Activated naive CD8-positive, alpha-beta T cell (primary cell): ENCODE measurements around the gene ALPI.

Experiments used
- H3K27ac Mint-ChIP-seq: one replicate; pipeline ENCODE4 v1.8.0; 2021; ENCODE audit warnings: mixed read lengths
- H3K27me3 Mint-ChIP-seq: one replicate; pipeline ENCODE4 v1.8.0; 2021; ENCODE audit warnings: mixed read lengths
- H3K36me3 Mint-ChIP-seq: one replicate; pipeline ENCODE4 v1.8.0; 2021; ENCODE audit warnings: mixed read lengths
- H3K4me1 Mint-ChIP-seq: one replicate; pipeline ENCODE4 v1.8.0; 2021; ENCODE audit warnings: low read depth, mixed read lengths
- H3K4me3 Mint-ChIP-seq: one replicate; pipeline ENCODE4 v1.8.0; 2021; ENCODE audit warnings: mild to moderate bottlenecking, mixed read lengths
- H3K9me3 Mint-ChIP-seq: one replicate; pipeline ENCODE4 v1.8.0; 2021; ENCODE audit warnings: low read depth, mixed read lengths

The ALPI gene

DNA sequence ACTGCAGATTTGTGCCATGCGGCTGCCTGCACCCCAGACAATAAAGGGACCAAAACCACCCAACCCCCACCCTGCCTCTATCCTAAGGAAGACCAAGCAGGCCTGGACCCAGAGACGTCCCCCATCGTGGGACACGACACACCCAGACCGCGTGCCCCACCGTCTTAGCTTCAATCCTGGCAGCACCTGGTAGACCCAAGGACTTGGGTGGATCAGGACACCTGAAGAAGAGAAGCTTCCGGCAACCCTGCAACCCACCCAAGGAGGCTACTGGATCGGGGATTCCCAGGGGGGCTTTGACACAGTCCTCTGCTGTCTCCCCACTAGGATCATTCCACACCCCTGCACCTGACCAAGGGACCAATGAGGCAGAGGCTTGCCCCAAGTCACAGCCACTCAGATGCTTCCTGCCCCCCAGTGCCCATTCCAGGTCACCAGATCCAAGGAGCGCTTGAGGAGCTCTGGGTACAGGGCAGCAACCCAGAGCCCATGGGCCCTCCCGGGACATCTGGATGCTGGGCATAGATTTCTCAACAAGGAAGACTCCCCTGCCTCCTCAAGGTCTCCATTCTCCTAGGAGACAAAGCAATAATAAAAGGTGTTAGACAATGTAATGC, 3.6 kb downstream of the ALPI start:
- Mint-ChIP-seq H3K9me3 (peaks cover 3% of the 10 kb centered on the region), H3K4me3 (no peak overlapping the region), H3K27me3 (peaks cover 8% of the 10 kb centered on the region), H3K27ac (no peak overlapping the region), H3K4me1 (no peaks in the 10 kb centered on the region), H3K36me3 (no peaks in the 10 kb centered on the region)

DNA sequence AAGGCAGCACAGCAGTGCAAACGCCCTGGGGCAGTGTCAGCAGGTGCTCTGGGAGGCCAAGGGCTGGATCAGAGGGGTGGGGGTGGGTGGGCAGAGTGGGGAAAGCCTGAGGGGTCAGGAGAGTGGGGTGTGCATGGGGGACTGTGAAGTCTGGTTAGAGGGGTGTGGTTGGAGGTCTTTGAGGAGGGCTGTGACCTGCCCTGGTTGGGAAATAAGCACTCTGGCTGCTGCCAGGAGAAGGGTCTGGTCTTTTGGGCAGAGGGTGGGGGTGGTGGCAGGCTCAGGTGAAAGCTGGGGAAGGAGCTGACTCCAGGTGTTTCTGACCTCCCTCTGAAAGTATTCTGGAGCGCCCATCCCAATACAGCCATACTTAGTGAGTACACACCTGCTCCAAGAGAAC, 4.2 kb downstream of the ALPI start:
- no peaks in the 10 kb centered on the region for H3K4me1 Mint-ChIP-seq
- H3K27ac Mint-ChIP-seq, result no peak overlapping the region
- peaks cover 8% of the 10 kb centered on the region for H3K27me3 Mint-ChIP-seq
- no peaks in the 10 kb centered on the region for H3K36me3 Mint-ChIP-seq
- peaks cover 3% of the 10 kb centered on the region for H3K9me3 Mint-ChIP-seq
- no peak overlapping the region for H3K4me3 Mint-ChIP-seq

DNA sequence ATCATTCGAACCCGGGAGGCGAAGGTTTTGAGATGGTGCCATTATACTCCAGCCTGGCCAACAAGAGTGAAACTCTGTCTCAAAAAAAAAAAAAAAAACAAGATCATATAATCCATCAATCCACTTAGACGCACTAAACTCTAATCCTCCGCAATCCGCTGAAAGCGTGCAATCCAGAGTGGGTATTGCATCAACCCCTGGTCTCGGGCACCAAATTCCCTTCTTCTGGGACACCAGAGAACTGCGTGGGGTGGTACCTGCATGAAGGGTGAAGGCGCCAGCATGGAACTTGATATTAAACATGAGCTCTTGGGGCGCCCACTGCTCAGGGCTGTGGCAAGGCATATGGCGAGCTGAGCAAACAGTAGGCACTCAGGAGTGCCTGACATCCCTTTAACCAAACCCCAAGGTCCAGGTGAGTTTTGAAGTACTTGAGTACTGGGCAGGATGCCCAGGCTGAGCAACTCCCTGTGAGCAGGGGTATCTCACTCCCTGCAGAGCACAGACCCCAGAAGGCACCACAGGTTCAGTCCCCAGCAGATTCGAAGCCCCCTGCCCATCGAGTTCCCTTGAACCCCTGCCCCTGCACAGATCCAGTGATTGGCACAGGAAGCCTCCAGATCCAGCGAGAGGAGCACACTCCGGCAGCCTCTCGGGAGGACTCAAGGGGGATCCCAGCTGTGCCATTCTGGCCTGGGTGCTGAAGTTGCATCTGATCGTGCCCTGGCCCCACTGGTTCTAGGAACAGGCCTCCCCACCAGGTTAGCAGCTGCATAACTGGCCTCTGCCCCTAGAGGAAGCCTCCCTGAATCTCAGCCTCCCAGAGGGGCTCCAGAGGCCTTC, 8.0 kb downstream of the ALPI start:
- H3K27me3 Mint-ChIP-seq, result peaks cover 6% of the 10 kb centered on the region
- no peaks in the 10 kb centered on the region for H3K36me3 Mint-ChIP-seq
- H3K4me3 Mint-ChIP-seq, result no peak overlapping the region
- peaks cover 3% of the 10 kb centered on the region for H3K9me3 Mint-ChIP-seq
- no peaks in the 10 kb centered on the region for H3K4me1 Mint-ChIP-seq
- no peak overlapping the region for H3K27ac Mint-ChIP-seq

DNA sequence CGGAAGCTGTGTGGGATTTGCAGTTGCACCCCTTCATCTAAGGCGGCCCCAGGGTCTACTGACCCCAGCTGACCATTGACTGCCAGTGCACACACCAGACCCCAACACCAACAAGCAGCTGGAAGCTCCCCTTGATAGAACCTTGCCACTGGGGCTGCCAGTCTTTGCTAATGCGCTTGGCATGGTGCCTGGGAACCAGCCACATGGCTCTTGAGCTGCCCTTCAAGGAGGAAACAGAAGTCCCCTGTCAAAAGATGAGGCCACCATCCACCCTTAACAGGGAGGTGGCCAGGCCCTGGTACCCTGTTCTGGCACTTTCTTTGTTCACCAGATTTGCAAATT, 8.6 kb downstream of the ALPI start:
- H3K9me3 Mint-ChIP-seq, result peaks cover 3% of the 10 kb centered on the region
- H3K4me1 Mint-ChIP-seq, result no peaks in the 10 kb centered on the region
- H3K27ac Mint-ChIP-seq, result no peak overlapping the region
- H3K27me3 Mint-ChIP-seq, result peaks cover 4% of the 10 kb centered on the region
- H3K4me3 Mint-ChIP-seq, result no peak overlapping the region
- H3K36me3 Mint-ChIP-seq, result no peaks in the 10 kb centered on the region

DNA sequence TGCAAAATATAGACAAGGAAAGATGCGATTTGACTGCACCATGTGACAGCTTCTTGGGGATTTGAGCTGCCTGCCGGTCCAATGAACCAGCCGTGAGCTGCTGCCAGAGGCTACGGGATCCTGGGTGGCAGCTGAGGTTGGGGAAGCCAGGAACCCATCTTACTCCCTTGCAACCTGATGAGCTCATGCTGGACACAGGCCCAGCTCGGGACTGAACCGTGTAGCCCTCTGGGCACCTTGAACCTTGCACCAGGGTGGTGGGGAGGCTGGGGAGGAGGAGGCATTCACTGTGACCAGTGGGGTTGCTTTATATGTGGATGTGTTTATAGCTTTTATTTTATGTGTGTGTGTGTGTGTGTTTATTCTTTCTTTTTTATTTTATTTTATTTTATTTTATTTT, 9.1 kb downstream of the ALPI start:
- H3K4me1 Mint-ChIP-seq, result no peaks in the 10 kb centered on the region
- no peak overlapping the region for H3K4me3 Mint-ChIP-seq

DNA sequence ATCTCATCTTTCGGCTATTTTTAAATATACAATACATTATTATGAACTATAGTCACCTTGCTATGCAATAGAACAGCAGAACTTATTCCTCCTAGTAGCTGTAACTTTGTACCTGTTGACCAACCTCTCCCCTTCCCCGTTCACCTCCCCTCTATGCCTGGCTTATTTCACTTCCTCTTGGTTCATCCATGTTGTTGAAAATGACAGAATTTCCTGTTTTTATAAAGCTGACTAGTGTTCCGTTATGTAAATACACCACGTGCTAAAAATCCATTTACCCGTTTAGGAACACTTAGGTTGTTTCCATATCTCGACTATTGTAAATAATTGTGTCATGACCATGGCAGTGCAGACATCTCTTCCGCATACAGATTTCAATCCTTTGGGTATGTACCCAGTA, 10.3 kb downstream of the ALPI start:
- H3K9me3 Mint-ChIP-seq, result peaks cover 4% of the 10 kb centered on the region
- no peaks in the 10 kb centered on the region for H3K36me3 Mint-ChIP-seq
- H3K4me3 Mint-ChIP-seq, result no peak overlapping the region
- peaks cover 4% of the 10 kb centered on the region for H3K27me3 Mint-ChIP-seq
- H3K4me1 Mint-ChIP-seq, result no peaks in the 10 kb centered on the region
- H3K27ac Mint-ChIP-seq, result no peak overlapping the region

More for the DNA sequence above, 9.1 kb downstream of the ALPI start:
- H3K27me3 Mint-ChIP-seq, result peaks cover 4% of the 10 kb centered on the region
- no peaks in the 10 kb centered on the region for H3K36me3 Mint-ChIP-seq
- peaks cover 3% of the 10 kb centered on the region for H3K9me3 Mint-ChIP-seq
- H3K27ac Mint-ChIP-seq, result no peak overlapping the region

DNA sequence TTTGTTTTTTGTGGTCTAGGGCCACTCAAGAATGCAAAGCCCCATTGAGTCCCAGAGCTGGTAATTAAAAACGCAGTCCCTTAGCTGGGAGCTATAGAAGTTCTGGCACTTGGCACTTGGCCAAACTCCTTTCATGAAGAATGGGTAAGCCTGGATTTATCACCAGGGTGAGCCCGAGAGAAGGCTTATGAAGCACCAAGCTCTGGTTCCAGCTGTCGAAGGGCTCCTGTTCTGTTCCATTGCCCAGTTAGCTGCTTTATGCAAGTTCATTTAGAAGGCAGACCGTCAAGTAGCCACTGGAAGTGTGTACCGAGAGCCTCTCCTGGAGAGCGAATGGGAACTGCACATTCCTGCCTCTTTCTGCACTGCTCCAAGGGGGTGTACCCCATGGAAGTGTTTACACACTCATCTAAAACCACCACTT, 17.5 kb downstream of the ALPI start:
- no peak overlapping the region for H3K4me3 Mint-ChIP-seq
- H3K9me3 Mint-ChIP-seq, result peaks cover 17% of the 10 kb centered on the region
- H3K4me1 Mint-ChIP-seq, result no peaks in the 10 kb centered on the region
- H3K27ac Mint-ChIP-seq, result no peak overlapping the region
- peaks cover 9% of the 10 kb centered on the region for H3K36me3 Mint-ChIP-seq
- H3K27me3 Mint-ChIP-seq, result peaks cover 19% of the 10 kb centered on the region

DNA sequence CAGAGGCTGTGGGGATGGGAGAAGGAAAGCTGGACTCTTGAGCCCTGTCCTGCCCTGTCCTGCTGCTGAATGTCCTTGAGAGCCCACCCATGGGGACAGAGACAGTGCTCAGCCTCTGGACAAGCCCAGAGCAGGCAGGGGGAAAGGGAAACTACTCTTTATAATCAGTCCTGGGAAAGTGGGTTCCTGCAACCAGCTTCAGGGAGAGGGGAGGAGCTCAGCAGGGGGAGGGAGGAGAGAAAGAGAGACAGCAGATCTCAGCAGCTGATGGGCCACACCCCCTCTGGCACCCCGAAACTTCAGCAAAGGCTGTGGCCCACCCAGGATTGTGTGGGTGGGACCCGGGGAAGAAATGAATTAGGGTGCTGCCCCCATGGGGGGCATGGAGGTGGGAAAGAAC, 20.1 kb downstream of the ALPI start:
- Mint-ChIP-seq H3K4me1 (no peaks in the 10 kb centered on the region), H3K9me3 (peaks cover 17% of the 10 kb centered on the region), H3K4me3 (no peak overlapping the region), H3K36me3 (peaks cover 9% of the 10 kb centered on the region), H3K27me3 (peaks cover 16% of the 10 kb centered on the region), H3K27ac (no peak overlapping the region)

DNA sequence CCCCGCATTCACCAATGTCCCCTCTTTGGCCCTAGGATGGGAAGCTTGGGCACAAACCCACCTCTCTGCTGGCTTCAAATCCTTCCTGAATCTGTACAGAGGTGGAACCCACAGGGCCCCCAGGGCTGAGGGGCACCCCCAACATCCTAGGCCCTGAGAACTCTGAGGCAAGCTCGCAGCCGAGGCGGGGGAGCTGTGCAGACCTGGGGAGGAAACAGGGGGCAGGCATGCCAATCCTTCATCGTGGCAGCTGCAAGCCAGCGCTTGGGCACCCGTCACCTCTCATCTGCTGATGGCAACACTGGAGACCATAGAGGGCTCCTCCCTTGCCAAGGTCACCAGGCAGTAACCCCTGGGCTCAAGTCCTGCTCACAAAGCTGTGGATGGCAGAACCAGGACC, 20.8 kb downstream of the ALPI start:
- Mint-ChIP-seq H3K27me3 (peaks cover 15% of the 10 kb centered on the region), H3K27ac (no peak overlapping the region), H3K4me3 (no peak overlapping the region), H3K9me3 (peaks cover 11% of the 10 kb centered on the region), H3K36me3 (peaks cover 9% of the 10 kb centered on the region), H3K4me1 (no peaks in the 10 kb centered on the region)

DNA sequence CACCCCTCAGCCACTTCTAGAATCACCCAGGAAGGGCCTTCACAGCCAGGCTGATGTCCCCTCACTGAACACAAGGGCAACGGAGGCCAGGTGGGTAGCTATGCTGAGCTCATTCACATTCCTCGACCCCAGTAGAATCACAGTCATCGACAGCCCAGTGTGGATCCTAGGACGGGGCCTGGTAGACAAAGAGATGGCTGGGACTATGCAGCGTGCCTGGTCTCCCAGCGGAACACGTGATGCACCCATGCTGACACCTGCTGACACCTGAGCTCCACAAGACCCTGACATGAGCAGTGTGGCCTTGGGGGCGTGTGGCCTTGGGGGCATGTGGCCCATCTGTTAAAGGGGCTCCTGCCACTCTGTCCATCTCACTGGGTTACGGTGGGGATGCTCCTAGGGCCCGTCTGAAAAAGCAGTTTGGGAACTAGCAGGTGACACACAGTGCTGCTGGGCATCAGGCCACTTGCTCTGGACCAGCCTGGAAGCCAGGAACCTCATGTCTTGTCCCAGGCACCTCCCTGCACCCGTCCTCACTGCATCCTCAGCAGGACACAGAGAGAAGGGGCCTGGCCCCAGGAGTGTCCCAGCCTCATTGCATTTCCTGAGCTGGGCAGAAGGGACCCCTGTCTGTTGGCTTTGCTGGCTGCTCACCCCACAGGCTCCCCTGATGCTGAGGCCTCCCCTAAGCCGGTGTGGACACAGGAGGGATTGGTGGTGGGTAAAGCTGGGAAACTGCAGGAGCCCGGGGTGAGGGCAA, 22.0 kb downstream of the ALPI start:
- Mint-ChIP-seq H3K9me3 (peaks cover 2% of the 10 kb centered on the region), H3K27ac (no peak overlapping the region), H3K4me3 (no peak overlapping the region), H3K4me1 (no peaks in the 10 kb centered on the region), H3K36me3 (peaks cover under 1% of the 10 kb centered on the region), H3K27me3 (peaks cover 6% of the 10 kb centered on the region)

DNA sequence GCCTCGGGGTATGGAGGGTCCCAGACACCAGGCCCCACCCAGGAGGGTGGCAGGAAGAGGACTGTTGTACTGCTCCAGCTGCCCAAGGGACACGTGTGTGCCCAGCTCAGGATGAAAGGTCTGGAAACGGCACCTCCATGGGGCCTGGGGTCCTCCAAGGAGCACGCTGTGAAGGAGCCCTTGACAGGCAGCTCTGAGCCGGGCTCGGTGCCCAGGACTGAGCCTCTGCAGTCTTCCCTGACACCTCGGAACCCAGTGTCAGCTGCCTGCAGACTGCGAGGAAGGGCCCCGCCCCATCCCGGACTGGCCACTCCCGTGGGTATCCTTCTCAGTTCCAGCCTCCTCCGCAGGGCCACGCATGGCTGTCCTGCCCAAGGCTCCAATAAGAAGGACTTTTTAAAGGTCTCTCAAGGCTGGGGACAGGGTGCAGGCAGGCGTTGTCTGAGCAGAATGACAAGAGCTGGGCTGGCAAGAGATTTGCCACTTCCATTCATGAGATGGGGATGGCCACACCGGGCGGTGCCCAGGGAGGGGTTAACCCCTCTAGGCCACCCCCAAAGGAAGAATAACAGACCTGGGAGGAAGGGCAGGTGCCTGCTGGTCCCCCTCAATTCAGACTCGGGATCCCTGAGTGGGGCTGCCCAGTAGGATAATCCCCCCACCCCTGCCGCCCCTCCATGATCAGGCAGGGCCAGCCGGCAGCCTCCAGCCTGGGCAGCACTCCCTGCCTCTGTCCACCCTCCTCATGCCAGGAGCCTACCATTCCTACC, 22.8 kb downstream of the ALPI start:
- Mint-ChIP-seq H3K27me3 (peaks cover 4% of the 10 kb centered on the region), H3K36me3 (no peaks in the 10 kb centered on the region), H3K9me3 (no peaks in the 10 kb centered on the region), H3K27ac (no peak overlapping the region), H3K4me3 (no peak overlapping the region), H3K4me1 (no peaks in the 10 kb centered on the region)

DNA sequence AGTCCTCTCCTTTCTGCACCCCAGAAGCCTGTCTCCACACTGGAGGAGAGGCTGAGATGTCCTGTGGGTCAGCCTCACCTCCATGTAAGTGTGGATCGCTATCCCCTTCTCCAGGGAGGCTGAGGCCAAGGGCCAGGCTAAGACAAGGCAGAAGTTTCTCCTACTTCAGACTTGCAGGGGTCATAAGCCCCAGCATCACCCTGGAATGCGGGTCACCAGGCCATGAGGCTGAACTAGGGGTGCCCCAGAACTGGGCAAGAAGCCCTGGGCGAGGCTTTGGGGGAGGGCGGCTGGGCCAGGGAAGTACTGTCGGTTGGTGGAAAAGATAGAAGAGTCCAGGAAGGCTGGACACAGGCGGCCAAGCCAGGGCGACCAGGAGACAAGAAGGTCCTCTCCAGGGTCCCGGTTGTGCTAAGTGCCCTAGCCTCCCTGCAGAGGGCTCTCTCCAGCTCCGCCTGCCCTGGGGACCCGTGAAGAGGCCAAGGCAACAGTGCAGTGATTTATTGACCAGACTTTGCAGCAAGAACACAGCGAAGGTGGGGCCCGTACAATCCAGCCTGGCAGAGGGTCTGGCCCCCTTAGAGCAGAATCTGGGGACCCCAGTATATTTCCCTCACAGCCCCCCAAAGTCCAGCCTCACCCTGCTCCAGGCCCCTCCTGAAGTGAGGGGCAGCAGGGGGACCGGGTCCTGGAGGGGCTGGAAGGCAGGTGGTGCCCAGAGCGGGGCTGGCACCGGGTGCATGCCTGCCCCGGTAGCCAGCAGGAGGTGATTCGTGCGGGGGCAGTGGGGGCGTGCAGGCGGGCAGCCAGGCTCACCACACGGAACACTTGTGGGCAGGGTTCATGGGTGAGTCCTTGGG, 23.6 kb downstream of the ALPI start:
- H3K4me3 Mint-ChIP-seq, result no peak overlapping the region
- peaks cover 4% of the 10 kb centered on the region for H3K27me3 Mint-ChIP-seq
- no peak overlapping the region for H3K27ac Mint-ChIP-seq
- H3K9me3 Mint-ChIP-seq, result no peaks in the 10 kb centered on the region
- no peaks in the 10 kb centered on the region for H3K36me3 Mint-ChIP-seq
- H3K4me1 Mint-ChIP-seq, result no peaks in the 10 kb centered on the region

DNA sequence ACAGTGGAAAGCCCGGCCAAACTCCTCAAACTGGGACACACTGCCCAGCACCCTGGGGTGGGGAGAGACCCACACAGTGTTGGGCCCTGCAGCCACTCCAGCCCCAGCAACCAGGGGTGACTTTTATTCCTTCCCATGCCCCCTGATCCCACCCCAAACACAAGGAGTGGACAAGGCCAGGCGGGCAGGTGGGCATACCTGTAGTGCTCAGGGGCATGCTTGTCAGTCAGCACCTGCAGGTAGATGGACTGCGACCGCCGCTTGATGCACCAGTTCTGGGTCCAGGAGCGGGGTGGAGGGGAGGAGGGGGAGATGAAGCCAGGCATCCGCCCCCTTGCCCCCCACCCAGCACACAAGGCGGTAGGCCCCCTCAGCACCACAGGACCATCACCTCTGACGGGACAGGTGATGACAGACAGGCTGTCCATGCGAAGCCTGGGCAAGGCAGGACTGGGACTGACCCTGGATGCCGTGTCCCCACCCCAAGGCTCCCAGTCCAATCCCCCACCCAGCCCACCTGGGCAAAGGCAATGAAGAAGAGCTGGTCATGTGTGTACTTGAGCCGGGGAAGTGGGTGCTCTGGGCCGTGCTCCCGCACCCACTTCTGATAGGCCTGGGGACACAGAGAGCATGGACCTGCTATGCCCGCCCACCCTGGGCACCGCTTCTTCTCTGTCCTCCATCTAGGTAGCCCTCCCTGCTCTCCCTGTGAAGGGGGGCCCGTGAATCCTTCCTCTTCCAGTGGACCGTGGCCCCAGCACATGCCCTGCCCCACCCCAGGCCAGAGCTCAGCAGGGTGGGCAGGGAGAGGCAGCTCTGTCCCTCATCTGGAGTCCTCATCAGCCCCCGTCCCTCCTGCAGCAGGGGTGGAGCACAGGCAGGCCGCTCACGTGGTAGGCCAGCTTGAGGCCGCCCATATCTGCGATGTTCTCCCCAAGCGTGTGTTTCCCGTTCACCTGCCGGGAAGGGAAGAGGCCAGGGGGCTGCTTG, 24.5 kb downstream of the ALPI start:
- Mint-ChIP-seq H3K27me3 (peaks cover 6% of the 10 kb centered on the region), H3K4me3 (no peak overlapping the region), H3K27ac (no peak overlapping the region), H3K4me1 (peaks cover 5% of the 10 kb centered on the region), H3K36me3 (no peaks in the 10 kb centered on the region), H3K9me3 (no peaks in the 10 kb centered on the region)
